ACC112 (cell line): ENCODE data around the gene DCUN1D1.

Experiments
- H2AFZ ChIP-seq: fragments of 200-600 bp; sonication (generic); one replicate; pipeline ENCODE4 v1.6.0; 2017; ENCODE audit warnings: antibody characterized with exemption, low read length; ENCODE audit not compliant: unreplicated experiment
- H3K27ac ChIP-seq: fragments of 200-600 bp; sonication (generic); 2 replicates; pipeline ENCODE4 v1.5.1; 2014; ENCODE audit warnings: low read depth, mild to moderate bottlenecking, antibody characterized with exemption, low read length, moderate library complexity
- H3K27me3 ChIP-seq: fragments of 200-600 bp; sonication (generic); 2 replicates; pipeline ENCODE4 v1.6.1; 2014; ENCODE audit warnings: mild to moderate bottlenecking, antibody characterized with exemption, low read length, moderate library complexity, mixed read lengths; ENCODE audit not compliant: insufficient read depth
- H3K36me3 ChIP-seq: fragments of 200-600 bp; sonication (generic); 2 replicates; pipeline ENCODE4 v1.6.1; 2016; ENCODE audit warnings: mild to moderate bottlenecking, antibody characterized with exemption, low read length, moderate library complexity, mixed read lengths; ENCODE audit not compliant: insufficient read depth
- H3K4me1 ChIP-seq: fragments of 200-600 bp; sonication (generic); one replicate; pipeline ENCODE4 v1.6.1; 2016; ENCODE audit warnings: low read length, mixed read lengths; ENCODE audit not compliant: insufficient read depth, unreplicated experiment, control insufficient read depth
- H3K4me3 ChIP-seq: fragments of 200-600 bp; sonication (generic); 2 replicates; pipeline ENCODE4 v1.5.1; 2014; ENCODE audit warnings: mild to moderate bottlenecking, low read depth, low read length
- H3K79me2 ChIP-seq: fragments of 200-600 bp; sonication (generic); one replicate; pipeline ENCODE4 v1.6.0; 2016; ENCODE audit warnings: low read length; ENCODE audit not compliant: control insufficient read depth, unreplicated experiment, insufficient read depth

DCUN1D1 gene

DNA sequence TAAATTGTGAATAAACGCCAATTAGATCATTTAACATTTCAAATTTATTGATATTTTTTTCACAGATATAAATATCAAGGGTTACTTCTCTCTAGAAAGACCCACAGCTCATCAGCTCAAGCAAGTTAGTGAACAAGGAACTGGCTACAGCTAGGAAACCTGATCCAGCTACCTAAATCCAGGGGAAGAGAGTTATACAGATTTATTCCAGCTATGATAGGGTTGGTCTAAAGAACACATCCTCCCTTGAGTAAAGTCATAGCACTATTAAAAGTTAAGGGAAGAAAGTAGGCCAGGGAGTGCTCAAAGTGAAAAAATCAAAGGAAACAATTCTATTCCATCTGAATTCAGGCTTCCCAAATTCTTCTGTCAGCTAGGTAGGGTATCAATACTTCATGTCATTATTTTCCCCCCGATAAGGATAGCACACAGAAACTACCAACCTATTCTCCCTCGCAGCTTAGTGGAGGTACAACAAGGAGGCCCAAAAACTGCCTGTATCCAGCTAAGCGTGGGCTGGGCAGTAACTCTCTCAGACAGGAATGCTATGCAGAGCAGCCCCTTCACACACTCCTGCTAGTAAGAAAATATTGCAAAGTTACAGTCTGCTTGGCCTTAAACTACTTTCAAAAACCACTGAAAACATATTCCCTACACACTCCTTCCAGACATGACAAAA lies 44.0 kb downstream of the DCUN1D1 start:
- Histone ChIP-seq H3K27me3 (no peaks in the 10 kb centered on the region), H3K36me3 (0 out of 2 replicates have a peak, but pooled peaks cover 6% of the 10 kb centered on the region), H3K27ac (no peak overlapping the region), H3K4me3 (no peak overlapping the region), H3K79me2 (no peaks in the 10 kb centered on the region), H2AFZ (no peak overlapping the region), H3K4me1 (no peaks in the 10 kb centered on the region)

DNA sequence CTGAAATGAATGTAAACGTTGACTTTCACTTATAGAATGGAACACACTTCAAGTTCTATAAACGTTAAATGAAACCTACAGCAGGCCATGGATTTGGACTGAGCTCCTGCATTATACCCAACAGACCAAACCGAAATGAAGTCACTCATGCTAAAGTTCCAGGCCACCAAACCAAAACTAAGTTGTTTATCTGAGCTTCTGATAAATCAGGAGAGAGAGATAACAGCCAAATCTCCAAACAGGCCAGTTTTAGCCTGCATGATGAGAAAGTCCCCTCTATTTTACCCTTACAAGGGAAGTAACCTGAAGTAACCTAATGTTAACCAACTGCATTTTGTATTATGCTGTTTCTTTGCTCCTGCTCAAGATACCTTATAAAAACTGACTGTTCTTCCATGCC lies 44.5 kb downstream of the DCUN1D1 start:
- Histone ChIP-seq H3K79me2 (no peaks in the 10 kb centered on the region), H3K36me3 (0 out of 2 replicates have a peak, but pooled peaks cover 6% of the 10 kb centered on the region), H2AFZ (no peak overlapping the region), H3K27me3 (no peaks in the 10 kb centered on the region), H3K4me3 (no peak overlapping the region), H3K4me1 (no peaks in the 10 kb centered on the region), H3K27ac (no peak overlapping the region)

DNA sequence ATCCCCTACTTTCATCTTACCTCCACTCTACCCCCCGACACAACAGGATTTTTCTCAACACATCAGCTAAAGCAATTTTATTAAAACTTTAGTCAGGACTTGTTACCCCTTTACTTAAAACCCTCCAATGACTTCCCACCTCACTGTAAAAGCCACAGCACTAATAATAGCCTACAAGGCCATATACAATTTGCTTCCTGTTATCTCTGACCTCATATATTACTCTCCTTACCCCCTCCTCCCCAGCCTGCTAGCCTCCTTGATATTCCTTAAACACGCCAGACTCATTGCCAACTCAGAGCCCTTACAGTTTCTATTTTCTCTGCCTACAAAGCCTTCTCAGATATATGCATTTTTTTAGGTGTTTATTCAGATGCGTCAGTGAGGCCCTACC lies 54.4 kb downstream of the DCUN1D1 start:
- H3K4me3 ChIP-seq: no peak overlapping the region
- no peaks in the 10 kb centered on the region for H3K79me2 ChIP-seq

DNA sequence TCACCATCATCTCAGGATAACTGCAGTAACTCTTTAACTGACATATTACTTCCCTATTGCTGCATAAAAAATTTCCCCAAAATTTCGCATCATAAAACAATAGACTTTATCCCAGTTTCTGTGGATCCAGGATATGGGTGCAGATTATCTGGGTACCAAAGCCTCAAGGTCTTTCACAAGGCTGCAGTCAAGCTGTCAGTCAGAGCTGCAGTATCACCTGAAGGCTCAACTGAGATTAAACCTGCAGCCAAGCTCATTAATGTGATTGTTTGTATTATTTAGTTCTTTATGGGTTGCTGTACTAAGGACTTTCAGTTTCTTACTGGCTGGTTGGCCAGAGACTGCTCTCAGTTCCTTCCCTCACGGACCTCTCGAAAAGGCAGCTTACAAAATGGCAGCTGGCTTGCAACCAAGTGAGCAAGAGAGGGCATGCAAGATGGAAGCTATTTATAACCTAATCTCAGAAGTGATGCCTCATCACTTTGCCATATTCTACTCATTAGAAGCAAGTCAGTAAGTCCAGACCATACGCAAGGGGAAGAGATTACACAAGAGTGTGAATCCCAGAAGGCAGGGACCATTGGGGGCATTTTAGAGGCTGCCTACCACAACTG lies 54.9 kb downstream of the DCUN1D1 start:
- Histone ChIP-seq H3K27me3 (no peaks in the 10 kb centered on the region), H3K4me3 (no peak overlapping the region), H3K79me2 (no peaks in the 10 kb centered on the region), H2AFZ (no peak overlapping the region), H3K36me3 (0 out of 2 replicates have a peak, but pooled peaks cover 6% of the 10 kb centered on the region), H3K27ac (no peak overlapping the region), H3K4me1 (no peaks in the 10 kb centered on the region)

More for the DNA sequence above, 54.4 kb downstream of the DCUN1D1 start:
- Histone ChIP-seq H2AFZ (no peak overlapping the region), H3K27me3 (no peaks in the 10 kb centered on the region), H3K36me3 (0 out of 2 replicates have a peak, but pooled peaks cover 6% of the 10 kb centered on the region), H3K27ac (no peak overlapping the region), H3K4me1 (no peaks in the 10 kb centered on the region)

GRCh38 chr3:182921665-182922355 lies 58.5 kb downstream of the DCUN1D1 start:
- H3K4me1 ChIP-seq: no peaks in the 10 kb centered on the region
- H2AFZ ChIP-seq: no peak overlapping the region
- no peak overlapping the region for H3K27ac ChIP-seq
- no peak overlapping the region for H3K4me3 ChIP-seq
- H3K27me3 ChIP-seq: no peaks in the 10 kb centered on the region
- no peaks in the 10 kb centered on the region for H3K79me2 ChIP-seq
- no peaks in the 10 kb centered on the region for H3K36me3 ChIP-seq

DNA sequence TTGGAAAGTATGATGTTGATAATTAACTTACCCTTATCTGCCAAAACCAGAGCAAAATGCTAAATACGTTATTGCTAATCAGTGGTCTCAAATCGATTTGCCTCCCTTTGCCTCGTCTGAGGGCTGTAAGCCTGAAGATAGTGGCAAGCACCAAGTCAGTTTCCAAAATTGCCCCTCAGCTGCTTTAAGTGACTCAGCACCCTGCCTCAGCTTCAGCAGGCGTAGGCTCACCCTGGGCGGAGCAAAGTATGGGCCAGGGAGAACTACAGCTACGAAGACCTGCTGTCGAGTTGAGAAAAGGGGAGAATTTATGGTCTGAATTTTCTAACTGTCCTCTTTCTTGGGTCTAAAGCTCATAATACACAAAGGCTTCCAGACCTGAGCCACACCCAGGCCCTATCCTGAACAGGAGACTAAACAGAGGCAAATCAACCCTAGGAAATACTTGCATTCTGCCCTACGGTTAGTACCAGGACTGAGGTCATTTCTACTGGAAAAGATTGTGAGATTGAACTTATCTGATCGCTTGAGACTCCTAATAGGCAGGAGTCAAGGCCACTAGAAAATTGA lies 59.7 kb downstream of the DCUN1D1 start:
- Histone ChIP-seq H3K79me2 (no peaks in the 10 kb centered on the region), H3K27ac (no peak overlapping the region), H3K36me3 (no peaks in the 10 kb centered on the region), H2AFZ (no peak overlapping the region), H3K4me1 (no peaks in the 10 kb centered on the region), H3K4me3 (no peak overlapping the region), H3K27me3 (no peaks in the 10 kb centered on the region)

GRCh38 chr3:182919866-182920357 lies 60.4 kb downstream of the DCUN1D1 start:
- no peaks in the 10 kb centered on the region for H3K4me1 ChIP-seq
- no peak overlapping the region for H2AFZ ChIP-seq
- no peaks in the 10 kb centered on the region for H3K79me2 ChIP-seq
- H3K27ac ChIP-seq: no peak overlapping the region
- no peaks in the 10 kb centered on the region for H3K36me3 ChIP-seq
- no peak overlapping the region for H3K4me3 ChIP-seq
- no peaks in the 10 kb centered on the region for H3K27me3 ChIP-seq

DNA sequence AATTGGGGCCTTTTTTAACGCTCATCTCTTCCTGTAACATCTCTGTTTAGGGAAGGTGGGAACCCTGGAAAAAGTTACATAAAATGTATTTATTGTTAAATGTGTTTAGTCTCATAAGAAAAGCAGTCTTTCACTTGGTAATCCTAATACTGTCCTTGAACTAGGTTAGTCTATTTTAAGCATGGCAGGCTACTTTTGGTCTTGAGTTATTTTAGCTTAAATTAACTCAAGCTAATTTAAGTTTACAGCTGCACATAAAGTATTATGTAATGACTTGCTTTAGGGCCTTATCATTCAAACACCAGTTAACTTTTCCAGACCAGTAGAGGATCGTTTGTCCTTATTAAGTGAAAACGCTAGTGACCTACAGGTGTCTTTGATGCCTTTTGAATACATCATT lies 63.2 kb downstream of the DCUN1D1 start:
- H2AFZ ChIP-seq: no peak overlapping the region
- no peaks in the 10 kb centered on the region for H3K27me3 ChIP-seq
- no peaks in the 10 kb centered on the region for H3K4me1 ChIP-seq
- H3K4me3 ChIP-seq: no peak overlapping the region
- H3K36me3 ChIP-seq: no peaks in the 10 kb centered on the region
- H3K27ac ChIP-seq: no peak overlapping the region
- H3K79me2 ChIP-seq: no peaks in the 10 kb centered on the region

GRCh38 chr3:182914341-182914740 lies 66.0 kb downstream of the DCUN1D1 start:
- no peaks in the 10 kb centered on the region for H3K27me3 ChIP-seq
- no peak overlapping the region for H3K27ac ChIP-seq
- H2AFZ ChIP-seq: no peak overlapping the region
- H3K36me3 ChIP-seq: no peaks in the 10 kb centered on the region
- H3K79me2 ChIP-seq: no peaks in the 10 kb centered on the region
- peaks cover 3% of the 10 kb centered on the region for H3K4me1 ChIP-seq
- no peak overlapping the region for H3K4me3 ChIP-seq

GRCh38 chr3:182913889-182914288 lies 66.4 kb downstream of the DCUN1D1 start:
- peaks cover 4% of the 10 kb centered on the region for H3K4me1 ChIP-seq

More at GRCh38 chr3:182913889-182914288, 66.4 kb downstream of the DCUN1D1 start:
- H3K27ac ChIP-seq: no peak overlapping the region
- no peaks in the 10 kb centered on the region for H3K27me3 ChIP-seq
- no peak overlapping the region for H2AFZ ChIP-seq
- H3K36me3 ChIP-seq: no peaks in the 10 kb centered on the region
- H3K4me3 ChIP-seq: no peak overlapping the region
- H3K79me2 ChIP-seq: no peaks in the 10 kb centered on the region
